Caco-2 (cell line): ENCODE data around the gene ANKRD13D. TPM values are rescaled to one million over a fixed set of nuclear protein-coding genes. Genes with fewer than 3 reads are reported as not detected.

ENCODE experiments used
- BruUV-seq: library from RNA; stranded (reverse); fragments of 400-500 nt; replicated peaks from 2 replicates; lab custom pipeline; 2021; lab: Mats Ljungman, UMichigan
- CTCF ChIA-PET: fragments of 300-600 bp; sonication (Branson Sonifier 250); formaldehyde crosslinking; loops from one replicate; lab custom pipeline; 2022; ENCODE audit warnings: antibody characterized with exemption; lab: Charles Lee
- POLR2A ChIA-PET: fragments of 300-600 bp; sonication (Branson Sonifier 250); formaldehyde crosslinking; loops from one replicate; lab custom pipeline; 2022; ENCODE audit warnings: antibody characterized with exemption; lab: Charles Lee
- DNase-seq, 2 experiments: peaks; one replicate each; pipeline versions ENCODE4 v3.0.0 to v3.0.0-alpha.2; 2020 to 2022
- H3K27me3 ChIP-seq: replicated peaks from 2 replicates; pipeline ENCODE4 v1.6.0; 2011; ENCODE audit warnings: low read length; ENCODE audit not compliant: control insufficient read depth, insufficient read depth
- H3K36me3 ChIP-seq: 2 replicates; pipeline ENCODE4 v1.5.1; 2011; ENCODE audit warnings: low read length; ENCODE audit not compliant: control insufficient read depth, insufficient read depth
- H3K4me1 ChIP-seq: fragments of 250-450 bp; sonication (Bioruptor Pico); 2 replicates; pipeline ENCODE4 v1.5.1; 2020; ENCODE audit warnings: mild to moderate bottlenecking
- H3K4me3 ChIP-seq: 2 replicates; pipeline ENCODE4 v1.5.1; 2011; ENCODE audit warnings: low read depth, mild to moderate bottlenecking, control low read depth, low read length
- H3K9me3 ChIP-seq: fragments of 250-450 bp; sonication (Bioruptor Pico); 2 replicates; pipeline ENCODE4 v1.5.1; 2020; ENCODE audit warnings: mild to moderate bottlenecking, moderate library complexity
- H3K27ac Mint-ChIP-seq: one replicate; pipeline ENCODE4 v1.8.0; 2022; ENCODE audit warnings: mixed read lengths; ENCODE audit not compliant: unreplicated experiment
- H3K27me3 Mint-ChIP-seq: one replicate; pipeline ENCODE4 v1.8.0; 2022; ENCODE audit warnings: mixed read lengths; ENCODE audit not compliant: insufficient read depth, unreplicated experiment
- H3K36me3 Mint-ChIP-seq: one replicate; pipeline ENCODE4 v1.8.0; 2022; ENCODE audit warnings: mild to moderate bottlenecking, mixed read lengths; ENCODE audit not compliant: insufficient read depth, unreplicated experiment
- H3K4me1 Mint-ChIP-seq: one replicate; pipeline ENCODE4 v1.8.0; 2022; ENCODE audit warnings: low read depth, mixed read lengths; ENCODE audit not compliant: unreplicated experiment
- H3K4me3 Mint-ChIP-seq: one replicate; pipeline ENCODE4 v1.8.0; 2022; ENCODE audit warnings: mild to moderate bottlenecking, moderate library complexity, mixed read lengths; ENCODE audit not compliant: unreplicated experiment
- H3K9me3 Mint-ChIP-seq: one replicate; pipeline ENCODE4 v1.8.0; 2022; ENCODE audit warnings: mixed read lengths; ENCODE audit not compliant: unreplicated experiment
- intact Hi-C: fragments of 100-400 bp; cut with micrococcal nuclease; formaldehyde crosslinking; loops from one replicate; pipeline ENCODE4 v1.10.0; 2022; ENCODE audit not compliant: unreplicated experiment
- total RNA-seq: library from RNA; stranded (reverse); gene quantifications from 2 replicates; pipeline ENCODE4 v1.2.3, GENCODE V29; 2022
- TF ChIP-seq, protein P1 (sequence below), 2 experiments: fragments of 200-600 bp in 1 of 2; IDR thresholded peaks; 1 replicate in 1 of 2; 2 replicates in 1 of 2; pipeline versions ENCODE4 v1.5.1 to v1.8.0; 2011 to 2022; ENCODE audit warnings: antibody characterized with exemption in 1 of 2, control low read depth in 1 of 2, inconsistent platforms in 1 of 2, low read depth in 1 of 2, low read length in 1 of 2, mild to moderate bottlenecking in 1 of 2, moderate library complexity in 1 of 2; ENCODE audit not compliant: insufficient read depth in 1 of 2, severe bottlenecking in 1 of 2, unreplicated experiment in 1 of 2

The ANKRD13D gene
- total RNA-seq, 1 experiment from 2014 or later, result 88.6 TPM

DNA sequence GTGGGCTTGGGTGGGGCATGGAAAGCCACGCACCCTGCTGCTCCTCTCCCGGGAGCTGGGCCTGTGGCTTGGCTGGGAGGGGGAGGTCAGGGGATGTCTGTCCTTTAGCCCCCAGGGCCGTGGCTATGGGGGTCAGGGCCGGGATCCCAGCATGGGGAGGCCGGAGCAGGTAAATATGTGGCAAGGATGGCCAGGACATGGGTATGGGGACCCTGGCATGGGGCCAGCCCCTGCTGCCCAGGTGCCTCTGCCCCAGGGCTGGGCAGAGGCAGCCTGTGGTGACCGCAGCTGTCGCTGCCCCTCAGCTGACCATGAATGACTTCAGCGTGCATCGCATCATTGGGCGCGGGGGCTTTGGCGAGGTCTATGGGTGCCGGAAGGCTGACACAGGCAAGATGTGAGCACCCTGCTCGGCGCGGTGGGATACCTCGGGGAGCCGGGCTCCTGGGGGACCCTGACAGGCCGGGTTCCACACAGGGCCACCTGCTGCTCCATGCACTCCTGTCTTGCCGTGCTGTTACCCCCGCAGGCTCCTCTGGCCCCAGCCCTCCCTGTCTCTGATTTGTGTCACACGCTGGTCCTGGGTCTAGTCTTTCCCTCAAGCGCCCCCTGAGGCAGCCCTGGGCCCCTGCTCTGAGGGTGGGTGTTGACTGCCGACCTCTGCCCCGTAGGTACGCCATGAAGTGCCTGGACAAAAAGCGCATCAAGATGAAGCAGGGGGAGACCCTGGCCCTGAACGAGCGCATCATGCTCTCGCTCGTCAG, 8.1 kb upstream of the ANKRD13D start:
- POLR2A ChIA-PET, result interaction anchor here (0.6 kb wide), 1 partner anchor 111 kb away, joined by 3 read pairs; the partner anchor contains the start of gene RAD9A
- H3K36me3 Mint-ChIP-seq, result peaks cover 83% of the 10 kb centered on the region
- no peaks in the 10 kb centered on the region for H3K27me3 ChIP-seq
- DNase-seq, result no peak
- H3K36me3 ChIP-seq, result peaks cover 10% of the 10 kb centered on the region
- no peaks in the 10 kb centered on the region for H3K27me3 Mint-ChIP-seq
- intact Hi-C loops, result no loop called here
- TF ChIP-seq, protein P1, sequence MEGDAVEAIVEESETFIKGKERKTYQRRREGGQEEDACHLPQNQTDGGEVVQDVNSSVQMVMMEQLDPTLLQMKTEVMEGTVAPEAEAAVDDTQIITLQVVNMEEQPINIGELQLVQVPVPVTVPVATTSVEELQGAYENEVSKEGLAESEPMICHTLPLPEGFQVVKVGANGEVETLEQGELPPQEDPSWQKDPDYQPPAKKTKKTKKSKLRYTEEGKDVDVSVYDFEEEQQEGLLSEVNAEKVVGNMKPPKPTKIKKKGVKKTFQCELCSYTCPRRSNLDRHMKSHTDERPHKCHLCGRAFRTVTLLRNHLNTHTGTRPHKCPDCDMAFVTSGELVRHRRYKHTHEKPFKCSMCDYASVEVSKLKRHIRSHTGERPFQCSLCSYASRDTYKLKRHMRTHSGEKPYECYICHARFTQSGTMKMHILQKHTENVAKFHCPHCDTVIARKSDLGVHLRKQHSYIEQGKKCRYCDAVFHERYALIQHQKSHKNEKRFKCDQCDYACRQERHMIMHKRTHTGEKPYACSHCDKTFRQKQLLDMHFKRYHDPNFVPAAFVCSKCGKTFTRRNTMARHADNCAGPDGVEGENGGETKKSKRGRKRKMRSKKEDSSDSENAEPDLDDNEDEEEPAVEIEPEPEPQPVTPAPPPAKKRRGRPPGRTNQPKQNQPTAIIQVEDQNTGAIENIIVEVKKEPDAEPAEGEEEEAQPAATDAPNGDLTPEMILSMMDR (IDR thresholded peaks at IDR 0.05; ENCODE audit: insufficient read depth in 1 of 2, low read depth in 1 of 2, low read length in 1 of 2, severe bottlenecking in 1 of 2, unreplicated experiment in 1 of 2), result no peak
- no peaks in the 10 kb centered on the region for H3K9me3 Mint-ChIP-seq
- CTCF ChIA-PET, result no interaction called here
- no peak overlapping the region for H3K4me3 Mint-ChIP-seq
- H3K4me1 ChIP-seq, result no peaks in the 10 kb centered on the region
- no peak overlapping the region for H3K4me3 ChIP-seq
- H3K4me1 Mint-ChIP-seq, result no peaks in the 10 kb centered on the region
- no peaks in the 10 kb centered on the region for H3K9me3 ChIP-seq
- no TSS peak for BruUV-seq
- no peak overlapping the region for H3K27ac Mint-ChIP-seq

- no peaks in the 10 kb centered on the region for H3K9me3 Mint-ChIP-seq
- H3K27me3 ChIP-seq, result no peaks in the 10 kb centered on the region
- no peak overlapping the region for H3K4me3 ChIP-seq
- H3K4me3 Mint-ChIP-seq, result no peak overlapping the region
- H3K36me3 Mint-ChIP-seq, result peaks cover 84% of the 10 kb centered on the region
- H3K9me3 ChIP-seq, result no peaks in the 10 kb centered on the region
- BruUV-seq, result no TSS peak
- ChIA-PET POLR2A (interaction anchor here (0.6 kb wide), 2 partner anchors 15 to 110 kb away, joined by 3 read pairs; partner anchors contain the start of gene RAD9A), CTCF (no interaction called here)
- no peak overlapping the region for H3K27ac Mint-ChIP-seq
- H3K4me1 Mint-ChIP-seq, result no peaks in the 10 kb centered on the region
- no peaks in the 10 kb centered on the region for H3K27me3 Mint-ChIP-seq
- TF ChIP-seq, protein P1 (IDR thresholded peaks at IDR 0.05; ENCODE audit: insufficient read depth in 1 of 2, low read depth in 1 of 2, low read length in 1 of 2, severe bottlenecking in 1 of 2, unreplicated experiment in 1 of 2), result no peak
- intact Hi-C loops, result no loop called here
- H3K36me3 ChIP-seq, result peaks cover 12% of the 10 kb centered on the region
- H3K4me1 ChIP-seq, result no peaks in the 10 kb centered on the region
- DNase-seq, result no peak
Measured at GRCh38 chr11:67281552-67282150, 7.5 kb upstream of the ANKRD13D start.

GRCh38 chr11:67282155-67282875, 6.8 kb upstream of the ANKRD13D start:
- H3K27ac Mint-ChIP-seq, result no peak overlapping the region
- no peaks in the 10 kb centered on the region for H3K9me3 Mint-ChIP-seq
- POLR2A ChIA-PET, result interaction anchor here (0.5 to 0.8 kb wide), 3 partner anchors 16 to 23 kb away, joined by 3 to 5 read pairs (median 3); partner anchors contain the start of gene GRK2
- no peak overlapping the region for H3K4me3 ChIP-seq
- H3K4me1 Mint-ChIP-seq, result peaks cover 5% of the 10 kb centered on the region
- intact Hi-C loops, result no loop called here
- no peak for DNase-seq
- no peaks in the 10 kb centered on the region for H3K27me3 Mint-ChIP-seq
- peaks cover 13% of the 10 kb centered on the region for H3K36me3 ChIP-seq
- H3K9me3 ChIP-seq, result no peaks in the 10 kb centered on the region
- no peaks in the 10 kb centered on the region for H3K27me3 ChIP-seq
- peaks cover 83% of the 10 kb centered on the region for H3K36me3 Mint-ChIP-seq
- peaks cover 3% of the 10 kb centered on the region for H3K4me1 ChIP-seq
- TF ChIP-seq, protein P1 (IDR thresholded peaks at IDR 0.05; ENCODE audit: insufficient read depth in 1 of 2, low read depth in 1 of 2, low read length in 1 of 2, severe bottlenecking in 1 of 2, unreplicated experiment in 1 of 2), result no peak
- H3K4me3 Mint-ChIP-seq, result no peak overlapping the region
- CTCF ChIA-PET, result interaction anchor here (0.9 kb wide), 1 partner anchor 69 kb away, joined by 3 read pairs; no protein-coding TSS in a partner anchor
- no TSS peak for BruUV-seq
